Hepatocyte (in vitro differentiated cells): Measurements from ENCODE around the gene GHITM. TPM values are rescaled to one million over a fixed set of nuclear protein-coding genes. Genes with fewer than 3 reads are reported as not detected.
"Not testable (repeated sequence)": the region's sequence is repeated elsewhere in the genome, so short reads cannot be mapped to it uniquely, and the experiment has no call there.

Experiments
- DNase-seq: peaks from one replicate; pipeline ENCODE4 v3.0.0-alpha.2; 2016; ENCODE audit warnings: low spot score
- H2AFZ ChIP-seq: fragments of 200-600 bp; sonication (generic); 2 replicates; pipeline ENCODE4 v1.6.0; 2016; ENCODE audit warnings: antibody characterized with exemption, mild to moderate bottlenecking
- H3K27ac ChIP-seq: fragments of 200-600 bp; sonication (generic); 2 replicates; pipeline ENCODE4 v1.5.1; 2016; ENCODE audit warnings: mild to moderate bottlenecking
- H3K27me3 ChIP-seq: fragments of 200-600 bp; sonication (generic); 2 replicates; pipeline ENCODE4 v1.6.1; 2016
- H3K36me3 ChIP-seq: fragments of 200-600 bp; sonication (generic); replicated peaks from 2 replicates; pipeline ENCODE4 v1.5.1; 2016; ENCODE audit warnings: low read depth; ENCODE audit not compliant: insufficient read depth
- H3K4me1 ChIP-seq: fragments of 200-600 bp; sonication (generic); 2 replicates; pipeline ENCODE4 v1.5.1; 2016; ENCODE audit warnings: mild to moderate bottlenecking, moderate library complexity; ENCODE audit not compliant: insufficient read depth
- H3K4me2 ChIP-seq: fragments of 200-600 bp; sonication (generic); 2 replicates; pipeline ENCODE4 v1.6.0; 2016
- H3K4me3 ChIP-seq: fragments of 200-600 bp; sonication (generic); 2 replicates; pipeline ENCODE4 v1.5.1; 2016; ENCODE audit warnings: mild to moderate bottlenecking
- H3K79me2 ChIP-seq: fragments of 200-600 bp; sonication (generic); 2 replicates; pipeline ENCODE4 v1.6.0; 2017; ENCODE audit warnings: mild to moderate bottlenecking
- H3K9me2 ChIP-seq: fragments of 200-600 bp; sonication (generic); replicated peaks from 2 replicates; pipeline ENCODE4 v1.6.0; 2017; ENCODE audit warnings: mild to moderate bottlenecking; ENCODE audit not compliant: insufficient read depth
- H3K9me3 ChIP-seq: fragments of 200-600 bp; sonication (generic); 2 replicates; pipeline ENCODE4 v1.5.1; 2016; ENCODE audit warnings: low read depth, mild to moderate bottlenecking
- H4K20me1 ChIP-seq: fragments of 200-600 bp; sonication (generic); 2 replicates; pipeline ENCODE4 v1.6.0; 2016; ENCODE audit warnings: mild to moderate bottlenecking; ENCODE audit not compliant: insufficient read depth, poor library complexity, severe bottlenecking
- EZH2 ChIP-seq: fragments of 200-600 bp; sonication (generic); IDR thresholded peaks from 2 replicates; pipeline ENCODE4 v1.6.1; 2016; ENCODE audit warnings: antibody characterized with exemption, mild to moderate bottlenecking, borderline replicate concordance
- EZH2phosphoT487 ChIP-seq: fragments of 200-600 bp; sonication (generic); IDR thresholded peaks from one replicate; pipeline ENCODE4 v1.6.1; 2018; ENCODE audit warnings: antibody characterized with exemption, mild to moderate bottlenecking, low read depth, moderate library complexity; ENCODE audit not compliant: unreplicated experiment, severe bottlenecking
- WGBS: methylation state at CpG from one replicate; pipeline ENCODE4 v1.1.6; 2016; ENCODE audit warnings: low lambda C conversion rate; ENCODE audit errors: missing lambda C conversion rate; 5-methylcytosine and 5-hydroxymethylcytosine counted together
- polyA plus RNA-seq: library from polyadenylated mRNA; unstranded; fragments of >200 nt; fragmentation: Nextera tagmentation; extraction: Ambion mirVana; gene quantifications from 2 replicates; pipeline ENCODE4 v1.2.1, GENCODE V29; 2016
- total RNA-seq: library from RNA; depleted of rRNA; stranded (reverse); fragments of >200 nt; gene quantifications from 2 replicates; pipeline ENCODE4 v1.2.3, GENCODE V29; 2014
- TF ChIP-seq, protein P1 (sequence below): fragments of 200-600 bp; sonication (generic); IDR thresholded peaks from 2 replicates; pipeline ENCODE4 v1.5.1; 2016; ENCODE audit warnings: antibody characterized with exemption, mild to moderate bottlenecking; ENCODE audit not compliant: poor library complexity

Gene GHITM
- total and polyA plus RNA-seq, 2 experiments from 2014 or later, result 215 to 273 TPM

DNA sequence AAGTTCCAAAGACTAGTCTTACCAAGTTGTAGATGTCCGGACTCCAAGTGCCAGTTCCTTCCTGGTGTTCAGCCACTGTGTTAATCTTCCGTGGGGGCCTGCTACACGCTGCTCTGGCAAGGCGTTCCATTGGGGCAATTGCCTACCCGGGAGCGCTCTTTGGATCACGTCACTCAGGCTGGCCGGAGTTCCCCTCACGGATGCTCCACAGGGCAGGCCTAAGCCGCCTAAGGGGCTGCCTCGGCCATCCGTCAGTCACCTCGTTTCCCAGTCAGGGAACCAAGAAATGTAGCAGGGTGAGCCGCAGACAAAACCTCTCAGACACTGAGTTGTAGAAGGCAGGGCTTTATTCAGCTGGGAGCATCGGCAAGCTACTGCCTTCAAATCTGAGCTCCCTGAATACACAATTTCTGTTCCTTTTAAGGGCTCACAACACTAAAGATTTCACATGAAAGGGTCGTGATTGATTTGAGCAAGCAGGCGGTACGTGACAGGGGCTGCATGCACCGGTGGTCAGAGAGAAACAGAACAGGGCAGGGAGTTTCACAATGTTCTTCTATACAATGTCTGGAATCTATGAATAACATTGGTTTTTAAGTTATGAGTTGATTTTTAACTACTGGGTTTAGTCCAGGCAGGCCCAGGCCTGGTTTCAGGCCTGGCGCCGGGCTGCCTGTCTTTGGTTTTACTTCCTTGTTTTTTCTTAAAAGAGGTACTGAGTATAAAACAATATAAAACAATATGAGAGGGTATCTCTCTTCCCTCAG, 32.6 kb downstream of the GHITM start:
- not testable (repeated sequence) for H3K4me2 ChIP-seq, H3K79me2 ChIP-seq, H3K9me3 ChIP-seq, H2AFZ ChIP-seq, H3K4me1 ChIP-seq, H3K4me3 ChIP-seq, H3K9me2 ChIP-seq, H3K36me3 ChIP-seq, H4K20me1 ChIP-seq, H3K27me3 ChIP-seq, DNase-seq
- WGBS, result 89% methylated on average over 21 of the region's 21 CpGs
- H3K27ac ChIP-seq, result peak overlapping the region; percentile 20

DNA sequence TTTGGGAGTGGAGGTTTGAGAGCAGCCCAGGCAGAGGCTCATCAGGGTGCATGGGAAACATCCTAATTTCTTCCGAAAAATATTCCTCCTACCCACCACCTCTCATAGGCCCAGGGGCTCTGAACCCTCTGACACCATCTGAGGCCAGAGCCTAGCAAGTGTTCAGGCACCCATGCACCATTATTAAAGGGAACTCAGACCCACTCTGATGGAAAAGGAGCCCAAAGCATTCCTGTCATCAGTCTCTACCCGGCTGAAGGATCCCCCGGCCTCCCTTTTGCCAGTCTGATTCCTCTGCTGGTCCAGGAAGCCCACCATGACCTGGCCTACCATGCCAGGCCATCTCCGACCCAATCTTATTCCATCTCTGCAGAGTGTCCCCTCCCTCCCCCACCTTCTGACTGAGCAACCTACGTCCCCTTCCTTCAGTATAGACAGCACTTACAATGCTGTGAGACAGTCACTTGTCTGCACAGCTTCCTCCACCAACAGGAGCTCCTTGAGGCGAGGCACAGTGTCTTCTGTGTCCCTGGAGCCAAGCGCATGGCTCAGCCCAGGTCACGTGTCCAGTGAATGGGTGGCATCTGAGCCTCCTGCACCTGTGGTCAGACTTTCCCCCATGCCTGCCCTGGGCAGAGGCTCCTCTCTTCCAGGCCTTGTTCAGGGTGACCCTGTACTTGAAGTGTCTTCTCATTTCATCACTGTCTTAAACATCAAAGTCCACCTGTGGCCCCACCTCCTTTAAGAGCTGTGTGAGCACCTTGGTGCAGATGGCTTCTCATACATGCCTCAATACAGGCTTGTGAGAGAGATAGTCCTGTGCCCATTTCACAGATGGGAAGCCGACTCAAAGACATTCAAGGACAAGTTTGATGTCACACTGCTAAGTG, 33.4 kb downstream of the GHITM start:
- Histone ChIP-seq H3K36me3 (no peaks in the 10 kb centered on the region), H3K9me3 (no peaks in the 10 kb centered on the region), H2AFZ (no peak overlapping the region), H4K20me1 (no peaks in the 10 kb centered on the region), H3K27ac (peak overlapping the region; percentile 20), H3K4me2 (no peak overlapping the region), H3K27me3 (no peaks in the 10 kb centered on the region), H3K4me3 (no peak overlapping the region), H3K9me2 (no peaks in the 10 kb centered on the region), H3K4me1 (no peaks in the 10 kb centered on the region), H3K79me2 (no peaks in the 10 kb centered on the region)
- TF ChIP-seq EZH2 (no peak), EZH2phosphoT487 (no peak)
- TF ChIP-seq, protein P1, sequence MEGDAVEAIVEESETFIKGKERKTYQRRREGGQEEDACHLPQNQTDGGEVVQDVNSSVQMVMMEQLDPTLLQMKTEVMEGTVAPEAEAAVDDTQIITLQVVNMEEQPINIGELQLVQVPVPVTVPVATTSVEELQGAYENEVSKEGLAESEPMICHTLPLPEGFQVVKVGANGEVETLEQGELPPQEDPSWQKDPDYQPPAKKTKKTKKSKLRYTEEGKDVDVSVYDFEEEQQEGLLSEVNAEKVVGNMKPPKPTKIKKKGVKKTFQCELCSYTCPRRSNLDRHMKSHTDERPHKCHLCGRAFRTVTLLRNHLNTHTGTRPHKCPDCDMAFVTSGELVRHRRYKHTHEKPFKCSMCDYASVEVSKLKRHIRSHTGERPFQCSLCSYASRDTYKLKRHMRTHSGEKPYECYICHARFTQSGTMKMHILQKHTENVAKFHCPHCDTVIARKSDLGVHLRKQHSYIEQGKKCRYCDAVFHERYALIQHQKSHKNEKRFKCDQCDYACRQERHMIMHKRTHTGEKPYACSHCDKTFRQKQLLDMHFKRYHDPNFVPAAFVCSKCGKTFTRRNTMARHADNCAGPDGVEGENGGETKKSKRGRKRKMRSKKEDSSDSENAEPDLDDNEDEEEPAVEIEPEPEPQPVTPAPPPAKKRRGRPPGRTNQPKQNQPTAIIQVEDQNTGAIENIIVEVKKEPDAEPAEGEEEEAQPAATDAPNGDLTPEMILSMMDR, result no peak
- DNase-seq, result no peak
- WGBS, result 91% methylated on average over 9 of the region's 9 CpGs

DNA sequence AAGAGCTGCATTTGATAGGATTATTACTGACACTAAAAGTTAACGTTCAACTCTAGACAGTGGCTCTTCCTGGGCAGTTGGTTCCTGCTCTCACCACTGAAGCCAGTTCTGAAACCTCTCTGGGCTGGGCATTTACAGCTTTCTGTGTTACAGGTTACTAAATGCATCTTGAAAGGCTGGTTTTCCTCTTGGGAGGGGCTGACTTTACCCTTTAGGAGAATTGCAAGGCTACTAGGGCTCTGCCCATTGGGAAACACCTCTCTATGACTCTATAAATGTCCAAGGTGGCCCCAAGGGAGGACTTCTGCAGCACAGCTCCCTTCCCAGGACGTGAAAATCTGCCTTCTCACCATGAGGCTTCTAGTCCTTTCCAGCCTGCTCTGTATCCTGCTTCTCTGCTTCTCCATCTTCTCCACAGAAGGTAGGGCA, 34.2 kb downstream of the GHITM start, which contains the start of gene GPR15LG:
TSS of gene GPR15LG (plus strand) at position 301 of the 429 bp plus-strand sequence. CDS start at position 352, 51 bp downstream.
- Histone ChIP-seq H4K20me1 (no peaks in the 10 kb centered on the region), H3K9me2 (no peaks in the 10 kb centered on the region), H3K9me3 (no peaks in the 10 kb centered on the region), H3K36me3 (no peaks in the 10 kb centered on the region), H3K27me3 (no peaks in the 10 kb centered on the region), H3K79me2 (no peaks in the 10 kb centered on the region), H2AFZ (no peak within 1 kb of the TSS), H3K4me1 (no peaks in the 10 kb centered on the region), H3K4me3 (no peak within 1 kb of the TSS), H3K4me2 (no peak within 1 kb of the TSS), H3K27ac (peak within 1 kb of the TSS; percentile 20)
- no peak for TF ChIP-seq EZH2phosphoT487
- no peak for TF ChIP-seq EZH2
- TF ChIP-seq, protein P1, result no peak
- WGBS, result 77% methylated on average over 2 of the region's 2 CpGs
- DNase-seq, result peak; percentile 30

DNA sequence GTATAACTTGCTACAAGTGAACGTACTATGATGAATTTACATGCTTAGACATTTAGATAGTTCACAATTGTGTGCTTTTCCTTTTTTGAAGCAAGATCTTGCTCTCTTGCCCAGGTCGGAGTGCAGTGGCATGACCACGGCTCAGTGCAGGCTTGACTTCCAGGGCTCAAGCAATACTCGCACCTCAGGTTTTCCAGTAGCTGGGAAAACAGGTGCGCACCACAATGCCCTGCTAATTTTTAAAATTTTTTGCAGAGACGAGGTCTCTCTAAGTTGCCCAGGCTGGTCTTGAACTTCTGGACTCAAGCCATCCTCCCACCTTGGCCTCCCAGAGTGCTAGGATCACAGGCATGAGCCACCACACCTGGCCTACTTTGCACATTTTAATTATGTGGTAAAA, 36.1 kb downstream of the GHITM start:
- H3K27ac ChIP-seq, result no peak overlapping the region
- no peak overlapping the region for H3K4me2 ChIP-seq
- H2AFZ ChIP-seq, result no peak overlapping the region
- no peaks in the 10 kb centered on the region for H3K4me1 ChIP-seq
- no peak overlapping the region for H3K4me3 ChIP-seq
- H3K27me3 ChIP-seq, result no peaks in the 10 kb centered on the region
- DNase-seq, result no peak
- no peaks in the 10 kb centered on the region for H3K9me2 ChIP-seq
- H3K9me3 ChIP-seq, result no peaks in the 10 kb centered on the region
- H4K20me1 ChIP-seq, result no peaks in the 10 kb centered on the region
- H3K36me3 ChIP-seq, result no peaks in the 10 kb centered on the region
- WGBS, result 96% methylated on average over 6 of the region's 6 CpGs
- no peaks in the 10 kb centered on the region for H3K79me2 ChIP-seq
- TF ChIP-seq, protein P1, result no peak
- TF ChIP-seq EZH2 (no peak), EZH2phosphoT487 (no peak)
